ENCODE measurements around the gene ERLEC1.

Gene ERLEC1

DNA sequence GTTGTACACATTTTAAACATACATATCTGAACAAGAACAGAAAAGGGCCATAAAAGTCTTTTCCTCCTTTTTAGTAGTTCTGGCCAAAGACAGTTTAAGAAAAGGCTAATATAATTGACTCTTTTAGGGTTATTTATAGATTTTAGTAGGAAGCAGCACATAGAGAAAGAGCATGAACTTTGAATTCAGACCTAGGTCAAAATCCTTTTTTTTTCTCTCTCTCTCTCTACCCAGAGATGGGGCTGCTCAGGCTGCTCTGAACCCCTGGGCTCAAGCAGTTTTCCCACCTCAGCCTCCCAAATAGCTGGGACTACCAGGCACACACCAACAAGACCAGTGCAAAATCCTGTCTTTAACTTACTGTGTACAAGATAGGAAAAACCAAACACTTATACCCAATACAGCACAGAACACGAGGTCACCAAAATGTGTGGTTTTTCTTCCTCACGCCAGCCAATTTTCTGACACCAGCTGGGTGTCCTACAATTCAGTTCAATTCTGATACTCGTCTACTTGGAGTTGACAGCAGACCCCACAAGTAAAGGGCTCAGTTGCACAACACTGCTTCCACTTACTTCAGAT is 32.1 kb downstream of the ERLEC1 start:
- Histone ChIP-seq H2BK120ac (ENCODE audit: low read depth, low read length) (no peak overlapping the region), H3K79me1 (ENCODE audit: low read depth, low read length) (no peaks in the 10 kb centered on the region), H3K9me3 (replicated peaks in 1 of 2; ENCODE audit: control insufficient read depth in 2 of 2, insufficient read depth in 1 of 2, low read depth in 1 of 2, low read length in 2 of 2) (no peaks in the 10 kb centered on the region), H3K4me1 (ENCODE audit: control insufficient read depth in 2 of 2, insufficient read depth in 1 of 2, low read depth in 1 of 2, low read length in 2 of 2) (no peaks in the 10 kb centered on the region), H2AFZ (ENCODE audit: low read length) (no peak overlapping the region), H3K18ac (ENCODE audit: low read length) (no peak overlapping the region), H3K36me3 (replicated peaks in 1 of 2; ENCODE audit: control insufficient read depth in 2 of 2, insufficient read depth in 2 of 2, low read length in 2 of 2) (peaks cover 2 to 56% of the 10 kb centered on the region in 2 donors), H3K27ac (replicated peaks; ENCODE audit: low read length) (no peak overlapping the region), H2BK12ac (ENCODE audit: low read length) (no peak overlapping the region), H3K14ac (ENCODE audit: low read length) (no peak overlapping the region), H3K4me2 (ENCODE audit: insufficient read depth, low read length, poor library complexity, severe bottlenecking) (no peak overlapping the region), H3K23ac (ENCODE audit: low read depth, low read length, poor library complexity) (no peak overlapping the region), H4K8ac (ENCODE audit: low read depth, low read length) (no peak overlapping the region), H3K4me3 (ENCODE audit: low read length in 2 of 2) (no peak overlapping the region), H2BK15ac (ENCODE audit: low read length) (no peak overlapping the region), H2BK5ac (ENCODE audit: low read length) (no peak overlapping the region), H3K27me3 (ENCODE audit: control insufficient read depth in 3 of 3, insufficient read depth in 3 of 3, low read depth in 1 of 3, low read length in 3 of 3) (no peaks in the 10 kb centered on the region), H2AK5ac (ENCODE audit: low read depth, low read length) (no peak overlapping the region), H4K91ac (ENCODE audit: low read depth, low read length, poor library complexity) (no peak overlapping the region), H3K4ac (ENCODE audit: low read length) (no peak overlapping the region), H3K9ac (ENCODE audit: low read depth, low read length, poor library complexity) (no peak overlapping the region)
- no peak for DNase-seq (ENCODE audit: low spot score)
- no CpG with 5 or more reads among the region's 3 CpGs for WGBS, 2 donors (ENCODE audit: extremely low coverage in 2 of 2, insufficient read length in 2 of 2, insufficient replicate concordance in 1 of 2)

DNA sequence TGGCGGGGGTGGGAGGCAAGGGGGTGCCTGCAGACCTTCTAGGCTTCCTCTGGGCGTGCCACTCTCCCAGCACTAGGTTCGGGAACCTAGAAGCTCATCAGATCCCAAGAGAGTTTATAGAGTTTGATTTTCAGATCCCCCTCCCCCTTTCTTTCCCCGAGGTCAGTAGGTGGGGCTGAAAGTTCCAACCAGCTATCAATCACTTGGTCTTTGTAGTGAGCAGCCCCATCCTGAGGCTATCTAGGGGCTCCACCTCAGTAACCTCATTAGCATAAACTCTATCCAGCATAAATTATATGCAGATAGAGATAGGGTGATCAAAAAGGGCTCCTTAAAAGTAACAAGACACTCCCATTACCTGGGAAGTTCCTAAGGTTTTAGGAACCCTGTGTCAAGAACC is 32.8 kb downstream of the ERLEC1 start:
- Histone ChIP-seq H3K36me3 (replicated peaks in 1 of 2; ENCODE audit: control insufficient read depth in 2 of 2, insufficient read depth in 2 of 2, low read length in 2 of 2) (peaks cover 2 to 49% of the 10 kb centered on the region in 2 donors), H4K8ac (ENCODE audit: low read depth, low read length) (no peak overlapping the region), H3K4ac (ENCODE audit: low read length) (no peak overlapping the region), H3K23ac (ENCODE audit: low read depth, low read length, poor library complexity) (no peak overlapping the region), H3K27me3 (ENCODE audit: control insufficient read depth in 3 of 3, insufficient read depth in 3 of 3, low read depth in 1 of 3, low read length in 3 of 3) (no peaks in the 10 kb centered on the region), H3K18ac (ENCODE audit: low read length) (no peak overlapping the region), H3K4me1 (ENCODE audit: control insufficient read depth in 2 of 2, insufficient read depth in 1 of 2, low read depth in 1 of 2, low read length in 2 of 2) (no peaks in the 10 kb centered on the region), H2AK5ac (ENCODE audit: low read depth, low read length) (no peak overlapping the region), H2AFZ (ENCODE audit: low read length) (no peak overlapping the region), H3K27ac (replicated peaks; ENCODE audit: low read length) (no peak overlapping the region), H2BK12ac (ENCODE audit: low read length) (no peak overlapping the region), H3K4me2 (ENCODE audit: insufficient read depth, low read length, poor library complexity, severe bottlenecking) (no peak overlapping the region), H3K9ac (ENCODE audit: low read depth, low read length, poor library complexity) (no peak overlapping the region), H3K79me1 (ENCODE audit: low read depth, low read length) (no peaks in the 10 kb centered on the region), H2BK5ac (ENCODE audit: low read length) (no peak overlapping the region), H3K14ac (ENCODE audit: low read length) (no peak overlapping the region), H4K91ac (ENCODE audit: low read depth, low read length, poor library complexity) (no peak overlapping the region), H2BK15ac (ENCODE audit: low read length) (no peak overlapping the region), H3K4me3 (ENCODE audit: low read length in 2 of 2) (no peak overlapping the region), H3K9me3 (replicated peaks in 1 of 2; ENCODE audit: control insufficient read depth in 2 of 2, insufficient read depth in 1 of 2, low read depth in 1 of 2, low read length in 2 of 2) (no peaks in the 10 kb centered on the region), H2BK120ac (ENCODE audit: low read depth, low read length) (no peak overlapping the region)
- WGBS, 2 donors (ENCODE audit: extremely low coverage in 2 of 2, insufficient read length in 2 of 2, insufficient replicate concordance in 1 of 2), result no CpG with 5 or more reads among the region's 4 CpGs
- no peak for DNase-seq (ENCODE audit: low spot score)

DNA sequence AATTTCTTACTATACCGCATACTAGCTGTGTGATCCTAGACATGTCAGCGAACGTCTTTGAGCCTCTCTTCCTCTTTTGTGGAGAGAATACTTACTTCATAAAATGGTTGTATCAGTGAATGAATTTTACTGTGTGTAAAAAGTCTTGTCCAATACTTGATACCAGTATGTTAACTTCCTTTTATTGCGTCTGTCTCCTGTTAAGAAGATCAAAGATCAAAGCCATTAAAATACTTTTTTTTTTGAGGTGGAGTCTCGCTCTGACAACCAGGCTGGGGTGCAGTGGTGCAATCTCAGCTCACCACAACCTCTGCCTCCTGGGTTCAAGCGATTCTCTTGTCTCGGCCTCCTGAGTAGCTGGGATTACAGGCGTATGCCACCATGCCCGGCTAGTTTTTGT is 33.2 kb downstream of the ERLEC1 start:
- H3K27ac ChIP-seq (replicated peaks; ENCODE audit: low read length), result no peak overlapping the region
- no peak overlapping the region for H2BK5ac ChIP-seq (ENCODE audit: low read length)
- no peak overlapping the region for H2BK12ac ChIP-seq (ENCODE audit: low read length)
- no peaks in the 10 kb centered on the region for H3K9me3 ChIP-seq (replicated peaks in 1 of 2; ENCODE audit: control insufficient read depth in 2 of 2, insufficient read depth in 1 of 2, low read depth in 1 of 2, low read length in 2 of 2)
- peaks cover 2 to 46% of the 10 kb centered on the region in 2 donors for H3K36me3 ChIP-seq (replicated peaks in 1 of 2; ENCODE audit: control insufficient read depth in 2 of 2, insufficient read depth in 2 of 2, low read length in 2 of 2)
- DNase-seq (ENCODE audit: low spot score), result no peak
- no peak overlapping the region for H3K4me3 ChIP-seq (ENCODE audit: low read length in 2 of 2)
- H3K27me3 ChIP-seq (ENCODE audit: control insufficient read depth in 3 of 3, insufficient read depth in 3 of 3, low read depth in 1 of 3, low read length in 3 of 3), result no peaks in the 10 kb centered on the region
- H3K23ac ChIP-seq (ENCODE audit: low read depth, low read length, poor library complexity), result no peak overlapping the region
- H2BK120ac ChIP-seq (ENCODE audit: low read depth, low read length), result no peak overlapping the region
- no peak overlapping the region for H3K4ac ChIP-seq (ENCODE audit: low read length)
- no peak overlapping the region for H4K91ac ChIP-seq (ENCODE audit: low read depth, low read length, poor library complexity)
- H3K79me1 ChIP-seq (ENCODE audit: low read depth, low read length), result no peaks in the 10 kb centered on the region
- no peak overlapping the region for H3K14ac ChIP-seq (ENCODE audit: low read length)
- H3K18ac ChIP-seq (ENCODE audit: low read length), result no peak overlapping the region
- H3K4me2 ChIP-seq (ENCODE audit: insufficient read depth, low read length, poor library complexity, severe bottlenecking), result no peak overlapping the region
- no peak overlapping the region for H2BK15ac ChIP-seq (ENCODE audit: low read length)
- H3K9ac ChIP-seq (ENCODE audit: low read depth, low read length, poor library complexity), result no peak overlapping the region
- H2AK5ac ChIP-seq (ENCODE audit: low read depth, low read length), result no peak overlapping the region
- no CpG with 5 or more reads among the region's 9 CpGs for WGBS, 2 donors (ENCODE audit: extremely low coverage in 2 of 2, insufficient read length in 2 of 2, insufficient replicate concordance in 1 of 2)
- no peak overlapping the region for H4K8ac ChIP-seq (ENCODE audit: low read depth, low read length)
- no peaks in the 10 kb centered on the region for H3K4me1 ChIP-seq (ENCODE audit: control insufficient read depth in 2 of 2, insufficient read depth in 1 of 2, low read depth in 1 of 2, low read length in 2 of 2)
- no peak overlapping the region for H2AFZ ChIP-seq (ENCODE audit: low read length)

DNA sequence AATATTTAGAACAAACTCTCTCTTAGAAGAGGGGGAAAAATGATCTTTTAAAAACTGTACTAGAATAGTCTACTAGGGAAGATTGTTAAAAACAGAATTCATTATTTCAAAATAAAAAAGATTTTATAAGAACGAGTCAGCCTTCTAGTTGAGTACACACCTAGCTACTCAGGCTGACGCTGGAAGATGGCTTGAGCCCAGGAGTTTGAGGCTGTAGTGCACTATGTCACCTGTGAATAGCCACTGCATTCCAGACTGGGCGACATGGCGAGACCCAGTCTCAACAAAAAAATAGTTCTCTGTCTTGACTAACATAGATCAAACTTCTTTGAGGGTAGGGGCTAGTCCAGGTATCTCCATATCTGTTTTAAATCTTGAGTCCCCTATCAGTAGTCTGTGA is 33.9 kb downstream of the ERLEC1 start:
- Histone ChIP-seq H3K4me1 (ENCODE audit: control insufficient read depth in 2 of 2, insufficient read depth in 1 of 2, low read depth in 1 of 2, low read length in 2 of 2) (no peaks in the 10 kb centered on the region), H2BK15ac (ENCODE audit: low read length) (no peak overlapping the region), H3K36me3 (replicated peaks in 1 of 2; ENCODE audit: control insufficient read depth in 2 of 2, insufficient read depth in 2 of 2, low read length in 2 of 2) (peaks cover 2 to 40% of the 10 kb centered on the region in 2 donors), H3K27me3 (ENCODE audit: control insufficient read depth in 3 of 3, insufficient read depth in 3 of 3, low read depth in 1 of 3, low read length in 3 of 3) (no peaks in the 10 kb centered on the region), H2AK5ac (ENCODE audit: low read depth, low read length) (no peak overlapping the region), H4K8ac (ENCODE audit: low read depth, low read length) (no peak overlapping the region), H3K4ac (ENCODE audit: low read length) (no peak overlapping the region), H3K4me3 (ENCODE audit: low read length in 2 of 2) (no peak overlapping the region), H2BK5ac (ENCODE audit: low read length) (no peak overlapping the region), H3K4me2 (ENCODE audit: insufficient read depth, low read length, poor library complexity, severe bottlenecking) (no peak overlapping the region), H2AFZ (ENCODE audit: low read length) (no peak overlapping the region), H2BK12ac (ENCODE audit: low read length) (no peak overlapping the region), H2BK120ac (ENCODE audit: low read depth, low read length) (no peak overlapping the region), H3K9ac (ENCODE audit: low read depth, low read length, poor library complexity) (no peak overlapping the region), H3K23ac (ENCODE audit: low read depth, low read length, poor library complexity) (no peak overlapping the region), H3K9me3 (replicated peaks in 1 of 2; ENCODE audit: control insufficient read depth in 2 of 2, insufficient read depth in 1 of 2, low read depth in 1 of 2, low read length in 2 of 2) (no peaks in the 10 kb centered on the region), H3K27ac (replicated peaks; ENCODE audit: low read length) (no peak overlapping the region), H3K14ac (ENCODE audit: low read length) (no peak overlapping the region), H3K18ac (ENCODE audit: low read length) (no peak overlapping the region), H3K79me1 (ENCODE audit: low read depth, low read length) (no peaks in the 10 kb centered on the region), H4K91ac (ENCODE audit: low read depth, low read length, poor library complexity) (no peak overlapping the region)
- WGBS, 2 donors (ENCODE audit: extremely low coverage in 2 of 2, insufficient read length in 2 of 2, insufficient replicate concordance in 1 of 2), result no CpG with 5 or more reads among the region's 4 CpGs
- no peak for DNase-seq (ENCODE audit: low spot score)

Data from neuronal stem cell (in vitro differentiated cells).